GM18519 (cell line): ENCODE data around the gene RAB33B.
"Not testable (repeated sequence)": the region's sequence is repeated elsewhere in the genome, so short reads cannot be mapped to it uniquely, and the experiment has no call there.

ENCODE experiments used
- ATAC-seq: cut with Tn5 transposase; IDR thresholded peaks from one replicate; pipeline ENCODE4 v1.9.1; 2021; ENCODE audit warnings: mild to moderate bottlenecking, moderate library complexity; ENCODE audit not compliant: unreplicated experiment, low FRiP score

RAB33B gene

DNA sequence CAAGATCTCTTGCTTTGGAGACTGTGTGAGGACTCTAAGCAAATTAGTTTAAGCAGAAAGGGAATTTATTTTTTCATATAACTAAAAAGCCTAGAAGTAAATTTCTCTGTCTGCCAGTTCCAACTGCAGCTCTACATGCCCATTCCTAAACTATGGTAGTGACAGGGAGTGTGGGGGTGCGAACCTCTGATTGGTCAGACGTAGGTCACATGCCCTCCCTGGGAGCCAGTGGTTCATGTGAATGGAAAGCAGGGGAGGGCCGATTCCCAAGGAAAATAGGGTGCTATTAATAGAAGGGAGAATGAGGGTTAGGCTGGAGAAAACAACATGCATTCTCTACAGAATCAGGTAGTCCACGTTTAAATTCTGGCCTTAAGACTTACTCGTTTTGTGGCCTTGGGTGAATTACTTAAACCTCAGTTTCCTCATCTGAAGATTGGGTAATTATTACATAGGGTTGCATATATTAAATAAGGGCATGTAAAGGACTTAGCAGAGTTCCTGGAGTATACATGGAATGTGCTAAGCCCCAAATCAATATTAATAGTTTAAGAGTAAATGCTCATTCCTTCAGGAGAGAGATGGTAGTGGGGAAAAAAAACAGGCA lies 7.2 kb downstream of the RAB33B start:
- ATAC-seq: no peak

DNA sequence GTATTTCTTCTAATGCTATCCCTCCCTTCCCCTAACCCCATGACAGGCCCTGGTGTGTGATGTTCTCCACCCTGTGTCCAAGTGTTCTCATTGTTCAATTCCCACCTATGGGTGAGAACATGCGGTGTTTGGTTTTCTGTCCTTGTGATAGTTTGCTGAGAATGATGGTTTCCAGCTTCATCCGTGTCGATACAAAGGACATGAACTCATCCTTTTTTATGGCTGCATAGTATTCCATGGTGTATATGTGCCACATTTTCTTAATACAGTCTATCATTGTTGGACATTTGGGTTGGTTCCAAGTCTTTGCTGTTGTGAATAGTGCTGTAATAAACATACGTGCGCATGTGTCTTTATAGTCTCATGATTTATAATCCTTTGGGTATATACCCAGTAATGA lies 10.6 kb downstream of the RAB33B start:
- not testable (repeated sequence) for ATAC-seq

GRCh38 chr4:139465922-139466321 lies 12.0 kb downstream of the RAB33B start:
- ATAC-seq: no peak

GRCh38 chr4:139468756-139469155 lies 14.8 kb downstream of the RAB33B start:
- not testable (repeated sequence) for ATAC-seq

DNA sequence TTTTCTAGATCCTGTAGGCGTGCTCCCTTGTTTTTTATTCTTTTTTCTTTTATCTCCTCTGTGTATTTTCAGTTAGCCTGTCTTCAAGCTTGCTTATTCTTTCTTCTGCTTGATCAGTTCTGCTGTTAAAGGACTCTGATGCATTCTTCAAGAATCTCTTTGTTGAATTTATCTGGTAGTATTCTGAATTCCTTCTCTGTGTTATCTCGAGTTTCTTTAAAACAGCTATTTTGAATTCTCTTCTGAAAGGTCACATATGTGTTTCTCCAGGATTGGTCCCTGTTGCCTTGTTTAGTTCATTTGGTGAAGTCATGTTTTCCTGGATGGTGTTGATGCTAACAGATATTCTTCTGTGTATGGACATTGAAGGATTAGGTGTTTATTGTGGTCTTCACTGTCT lies 15.3 kb downstream of the RAB33B start:
- no peak for ATAC-seq

GRCh38 chr4:139469869-139470268 lies 15.9 kb downstream of the RAB33B start:
- ATAC-seq: no peak

GRCh38 chr4:139470295-139470694 lies 16.4 kb downstream of the RAB33B start:
- ATAC-seq: no peak

DNA sequence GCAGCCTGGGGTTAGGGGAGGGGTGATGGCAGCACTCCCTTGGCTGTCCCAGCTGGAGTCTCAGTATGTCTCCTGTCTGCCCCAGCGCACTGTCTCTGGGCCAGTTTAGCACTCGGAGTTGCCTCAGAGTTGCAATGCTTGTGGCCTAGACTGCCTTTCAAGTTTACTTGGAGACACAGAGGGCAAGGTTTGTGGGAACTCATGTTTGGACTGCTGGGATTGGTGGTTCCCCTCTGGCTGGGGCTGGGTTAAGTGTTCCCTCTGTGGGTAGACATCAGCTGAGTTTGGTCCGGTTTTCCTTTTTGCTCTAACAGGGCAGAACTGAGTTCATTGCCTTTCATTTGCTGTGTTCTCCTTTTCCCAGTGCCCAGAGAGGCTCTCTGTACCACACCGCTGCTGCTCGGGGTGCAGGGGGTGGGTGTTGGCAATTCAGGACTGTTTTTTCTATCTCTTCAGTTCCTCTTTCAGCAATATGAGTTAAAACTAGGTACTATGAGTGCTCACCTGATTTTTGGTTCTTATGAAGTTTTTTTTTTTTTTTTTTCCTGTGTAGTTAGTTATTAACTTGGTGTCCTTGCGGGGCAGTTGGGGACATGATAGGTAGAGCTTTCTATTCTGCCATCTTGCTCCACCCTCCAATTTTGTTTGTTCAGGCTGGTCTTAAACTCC lies 17.2 kb downstream of the RAB33B start:
- ATAC-seq: no peak

- no peak for ATAC-seq
Observed at GRCh38 chr4:139472852-139473251, 18.9 kb downstream of the RAB33B start.

GRCh38 chr4:139476363-139476762 lies 22.4 kb downstream of the RAB33B start:
- ATAC-seq: no peak

DNA sequence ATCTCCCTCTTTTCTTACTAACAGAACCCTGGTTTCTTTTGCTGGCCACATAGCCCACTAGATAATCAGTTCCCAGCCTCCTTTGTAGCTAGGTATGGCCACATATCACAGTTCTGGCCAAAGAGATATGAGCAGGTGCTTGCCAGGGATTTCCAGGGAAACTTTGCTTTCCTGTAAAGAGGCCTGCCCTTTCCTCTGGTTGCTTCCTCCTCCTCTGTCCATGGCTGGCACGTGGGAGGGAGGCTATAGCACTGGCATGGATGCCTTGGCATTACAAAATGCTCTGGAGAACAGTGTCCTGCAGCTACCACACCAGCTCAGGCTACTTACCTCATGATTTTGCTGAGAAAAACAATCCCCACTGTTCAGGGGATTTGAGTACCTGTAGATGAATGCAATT lies 27.5 kb downstream of the RAB33B start:
- ATAC-seq: no peak

DNA sequence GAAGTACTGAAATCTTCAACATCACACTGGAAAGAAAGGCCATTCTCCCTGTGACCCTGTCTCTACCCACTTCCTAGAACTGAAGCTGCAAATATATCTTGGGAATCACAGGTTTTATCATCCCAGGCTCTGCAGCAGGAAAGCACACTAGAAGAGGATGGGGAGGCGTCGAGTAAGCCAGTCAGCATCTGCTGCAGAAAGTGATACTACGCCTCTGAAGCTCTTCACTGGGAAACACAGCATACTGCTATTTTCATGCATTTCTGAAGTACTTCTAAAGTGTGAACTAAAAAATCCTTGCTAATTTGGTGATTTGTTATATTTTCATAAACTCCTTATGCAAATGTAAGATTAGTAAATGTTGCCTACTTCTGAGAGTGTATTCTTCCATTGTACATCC lies 29.1 kb downstream of the RAB33B start:
- ATAC-seq: no peak

- ATAC-seq: no peak
Observed at GRCh38 chr4:139484783-139485311, 30.9 kb downstream of the RAB33B start.

GRCh38 chr4:139488442-139488841 lies 34.5 kb downstream of the RAB33B start:
- ATAC-seq: no peak

DNA sequence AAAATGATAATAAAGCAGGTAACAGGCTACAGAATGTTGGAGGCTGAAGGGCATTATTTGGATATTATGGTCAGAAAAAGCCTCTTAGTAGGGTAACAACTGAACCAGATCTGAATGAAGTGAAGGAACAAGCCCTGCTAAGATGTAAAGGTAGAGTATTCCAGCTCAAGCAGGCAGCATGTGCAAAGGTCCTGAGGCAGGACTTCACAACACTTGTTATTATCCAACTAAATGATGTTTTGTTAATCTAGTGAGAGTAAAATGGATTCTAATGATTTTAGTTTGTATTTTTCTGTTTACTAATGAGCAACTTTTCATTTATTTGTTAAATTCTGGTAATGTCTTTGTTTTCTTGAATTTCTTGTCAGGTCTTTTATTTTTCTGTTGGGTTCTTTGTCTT lies 35.7 kb downstream of the RAB33B start:
- ATAC-seq: no peak

DNA sequence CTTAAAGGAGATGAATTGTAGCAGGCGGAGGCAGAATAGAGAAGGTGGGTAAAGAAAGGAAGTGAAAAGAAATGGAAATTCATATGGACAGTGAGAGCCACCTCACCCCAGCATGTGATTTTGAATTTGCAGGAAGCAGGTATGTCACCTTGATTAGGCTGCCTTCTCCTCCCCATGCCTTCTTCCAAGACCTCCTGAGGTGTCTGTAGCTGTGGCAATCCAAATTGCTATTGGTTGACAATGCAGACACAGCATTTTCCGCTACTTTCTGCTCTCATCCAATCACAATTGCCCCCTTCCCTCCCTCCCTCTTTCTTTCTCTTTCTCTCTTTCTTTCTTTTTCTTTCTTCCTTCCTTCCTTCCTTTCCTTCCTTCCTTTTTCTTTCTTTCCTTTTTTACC lies 38.5 kb downstream of the RAB33B start:
- no peak for ATAC-seq

DNA sequence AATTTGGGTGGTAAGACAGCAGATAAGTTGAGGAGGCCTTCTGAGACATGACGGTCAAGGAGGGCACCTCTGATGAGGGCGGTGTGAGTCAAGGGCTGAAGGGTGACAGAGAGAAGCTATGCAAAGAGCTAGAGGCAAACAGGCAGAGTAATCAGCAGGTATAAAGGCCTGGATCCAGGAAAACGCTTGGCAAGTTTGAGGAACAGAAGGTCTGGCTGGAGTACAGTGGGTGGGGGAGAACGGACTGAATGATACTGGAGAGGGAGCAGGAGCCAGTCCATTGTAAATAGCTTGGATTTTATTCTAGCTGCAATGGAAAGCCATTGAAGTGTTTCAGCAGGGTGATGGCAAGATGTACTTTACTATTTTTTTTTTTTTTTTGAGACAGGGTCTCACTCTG lies 39.3 kb downstream of the RAB33B start:
- ATAC-seq: no peak

DNA sequence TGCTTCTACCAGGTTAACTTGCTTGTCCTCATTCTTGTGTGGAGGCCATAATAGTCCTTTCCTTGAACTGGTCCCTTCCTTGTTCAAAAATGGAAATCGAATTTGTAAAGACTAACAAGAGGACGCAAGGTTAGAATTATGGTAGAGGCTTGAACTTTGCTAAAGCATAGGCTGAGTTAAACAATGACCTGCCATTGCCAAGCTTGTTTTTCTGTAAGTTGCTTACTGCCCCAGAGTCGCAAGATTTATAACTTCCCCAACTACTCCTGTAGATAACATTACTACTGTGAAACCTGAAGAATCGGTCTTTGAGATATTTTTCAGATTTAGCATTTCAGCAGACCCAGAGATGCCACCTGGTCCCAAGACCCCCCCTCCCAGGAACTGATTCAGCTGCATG lies 45.3 kb downstream of the RAB33B start:
- no peak for ATAC-seq

DNA sequence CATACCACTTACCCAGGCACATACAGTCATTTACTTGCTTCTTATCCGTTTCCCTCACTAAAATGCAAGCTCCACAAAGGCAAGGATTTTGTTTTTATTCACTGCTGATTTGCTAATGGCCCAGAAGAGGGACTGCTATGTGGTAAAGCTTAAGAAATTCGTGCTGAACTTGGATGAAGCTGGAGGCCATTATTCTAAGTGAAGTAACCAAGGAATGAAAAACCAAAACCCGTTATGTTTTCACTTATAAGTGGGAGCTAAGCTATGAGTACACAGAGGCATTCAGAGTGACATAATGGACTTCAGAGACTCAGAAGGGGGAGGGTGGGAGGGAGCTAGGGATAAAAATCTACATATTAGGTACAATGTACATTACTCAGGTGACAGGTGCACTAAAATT lies 47.2 kb downstream of the RAB33B start:
- no peak for ATAC-seq

DNA sequence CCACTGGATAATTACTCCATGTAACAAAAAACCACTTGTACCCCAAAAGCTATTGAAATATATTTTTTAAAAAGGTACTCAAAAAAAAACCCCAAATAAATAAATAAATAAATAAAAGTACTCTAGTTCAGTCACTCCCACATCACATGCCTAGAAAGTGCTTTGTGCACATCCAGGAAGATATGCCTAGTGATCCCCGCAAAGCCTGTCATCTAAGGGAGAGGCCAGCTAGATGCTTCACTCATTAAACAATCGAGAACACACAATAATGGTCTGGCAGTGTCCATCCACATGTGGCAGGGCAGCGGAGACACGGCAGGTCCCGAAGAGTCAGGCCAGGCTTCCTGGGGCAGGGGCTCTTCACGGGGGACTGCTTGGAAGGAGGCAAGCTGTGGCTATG lies 47.6 kb downstream of the RAB33B start:
- no peak for ATAC-seq

GRCh38 chr4:139501927-139502899 lies 48.3 kb downstream of the RAB33B start:
- no peak for ATAC-seq
